ENCODE results near the gene TXNL4B. TPM values are rescaled to one million over a fixed set of nuclear protein-coding genes. Genes with fewer than 3 reads are reported as not detected.

Gene TXNL4B
- total RNA-seq, 1 donor from 2014 or later = 23.7 TPM

DNA sequence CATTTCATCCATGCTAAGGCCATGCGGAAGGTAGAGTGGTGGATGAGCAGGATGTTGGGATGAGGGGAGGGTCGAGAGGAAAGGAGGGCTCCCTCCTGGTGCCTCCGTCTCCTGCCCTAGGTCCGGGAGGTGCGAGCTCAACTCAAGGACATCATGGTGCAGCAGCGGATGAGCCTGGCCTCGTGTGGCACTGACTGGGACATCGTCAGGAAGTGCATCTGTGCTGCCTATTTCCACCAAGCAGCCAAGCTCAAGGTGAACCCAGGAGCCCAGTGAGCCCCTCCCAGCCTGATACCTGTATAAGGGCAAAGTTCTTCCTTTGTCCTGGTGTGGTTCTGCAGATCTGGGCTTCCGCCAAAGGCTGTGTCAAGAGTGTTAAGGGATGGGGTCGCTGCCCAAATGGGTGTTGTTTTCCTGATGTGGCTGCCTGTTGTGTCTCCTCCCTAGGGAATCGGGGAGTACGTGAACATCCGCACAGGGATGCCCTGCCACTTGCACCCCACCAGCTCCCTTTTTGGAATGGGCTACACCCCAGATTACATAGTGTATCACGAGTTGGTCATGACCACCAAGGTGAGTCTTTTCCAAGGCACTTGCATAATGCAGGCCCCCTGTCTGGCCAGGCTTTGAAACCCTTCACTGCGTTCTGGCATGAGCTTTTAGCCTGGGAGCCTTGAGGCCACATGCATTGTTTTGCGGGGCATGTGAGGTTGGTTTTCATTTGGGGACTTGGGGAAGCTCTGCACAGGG is 15.1 kb upstream of the TXNL4B start:
- H3K4me3 Mint-ChIP-seq = no peak overlapping the region
- H3K27me3 Mint-ChIP-seq = no peaks in the 10 kb centered on the region
- no peaks in the 10 kb centered on the region for H3K4me1 Mint-ChIP-seq
- no peaks in the 10 kb centered on the region for H3K9me3 Mint-ChIP-seq
- H3K36me3 Mint-ChIP-seq (ENCODE audit: low read depth) = peaks cover 73% of the 10 kb centered on the region
- no peak overlapping the region for H3K27ac Mint-ChIP-seq
- no peak for DNase-seq
- intact Hi-C loops (cut with micrococcal nuclease) = no loop called here

DNA sequence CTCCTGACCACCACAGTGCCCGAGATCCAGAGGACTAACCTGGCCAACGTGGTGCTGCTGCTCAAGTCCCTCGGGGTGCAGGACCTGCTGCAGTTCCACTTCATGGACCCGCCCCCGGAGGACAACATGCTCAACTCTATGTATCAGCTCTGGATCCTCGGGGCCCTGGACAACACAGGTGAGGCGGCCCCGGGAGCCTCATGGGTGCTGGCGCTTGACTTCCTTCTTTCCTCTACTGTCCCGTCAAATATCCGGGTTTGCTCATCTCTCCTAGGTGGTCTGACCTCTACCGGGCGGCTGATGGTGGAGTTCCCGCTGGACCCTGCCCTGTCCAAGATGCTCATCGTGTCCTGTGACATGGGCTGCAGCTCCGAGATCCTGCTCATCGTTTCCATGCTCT is 14.0 kb upstream of the TXNL4B start:
- Mint-ChIP-seq H3K4me3 (no peak overlapping the region), H3K4me1 (no peaks in the 10 kb centered on the region), H3K27ac (no peak overlapping the region), H3K27me3 (no peaks in the 10 kb centered on the region), H3K9me3 (no peaks in the 10 kb centered on the region), H3K36me3 (ENCODE audit: low read depth) (peaks cover 83% of the 10 kb centered on the region)
- intact Hi-C loops (cut with micrococcal nuclease) = no loop called here
- no peak for DNase-seq

- no peak for DNase-seq
- intact Hi-C loops (cut with micrococcal nuclease) = no loop called here
- no peaks in the 10 kb centered on the region for H3K4me1 Mint-ChIP-seq
- no peak overlapping the region for H3K27ac Mint-ChIP-seq
- no peaks in the 10 kb centered on the region for H3K27me3 Mint-ChIP-seq
- no peak overlapping the region for H3K4me3 Mint-ChIP-seq
- H3K36me3 Mint-ChIP-seq (ENCODE audit: low read depth) = peaks cover 87% of the 10 kb centered on the region
- H3K9me3 Mint-ChIP-seq = no peaks in the 10 kb centered on the region
Measured at GRCh38 chr16:72105978-72106377, 12.6 kb upstream of the TXNL4B start.

DNA sequence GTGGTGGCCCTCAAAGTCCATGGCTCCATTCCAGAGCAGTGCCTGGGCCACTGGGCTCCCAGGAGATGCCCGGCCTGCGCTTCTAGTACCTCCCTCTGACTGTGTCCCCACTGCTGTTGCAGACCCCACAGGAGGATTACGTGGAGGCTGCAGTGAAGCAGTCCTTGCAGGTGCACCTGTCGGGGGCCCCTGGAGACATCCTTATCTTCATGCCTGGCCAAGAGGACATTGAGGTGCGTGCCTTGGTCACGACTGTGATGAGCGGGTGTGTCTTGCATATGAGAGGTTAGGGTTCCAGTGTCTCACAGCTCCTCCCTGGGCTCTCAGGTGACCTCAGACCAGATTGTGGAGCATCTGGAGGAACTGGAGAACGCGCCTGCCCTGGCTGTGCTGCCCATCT is 11.5 kb upstream of the TXNL4B start:
- H3K9me3 Mint-ChIP-seq = no peaks in the 10 kb centered on the region
- no peak overlapping the region for H3K4me3 Mint-ChIP-seq
- peaks cover 88% of the 10 kb centered on the region for H3K36me3 Mint-ChIP-seq (ENCODE audit: low read depth)
- no peak overlapping the region for H3K27ac Mint-ChIP-seq
- intact Hi-C loops (cut with micrococcal nuclease) = no loop called here
- no peaks in the 10 kb centered on the region for H3K4me1 Mint-ChIP-seq
- H3K27me3 Mint-ChIP-seq = no peaks in the 10 kb centered on the region
- no peak for DNase-seq

DNA sequence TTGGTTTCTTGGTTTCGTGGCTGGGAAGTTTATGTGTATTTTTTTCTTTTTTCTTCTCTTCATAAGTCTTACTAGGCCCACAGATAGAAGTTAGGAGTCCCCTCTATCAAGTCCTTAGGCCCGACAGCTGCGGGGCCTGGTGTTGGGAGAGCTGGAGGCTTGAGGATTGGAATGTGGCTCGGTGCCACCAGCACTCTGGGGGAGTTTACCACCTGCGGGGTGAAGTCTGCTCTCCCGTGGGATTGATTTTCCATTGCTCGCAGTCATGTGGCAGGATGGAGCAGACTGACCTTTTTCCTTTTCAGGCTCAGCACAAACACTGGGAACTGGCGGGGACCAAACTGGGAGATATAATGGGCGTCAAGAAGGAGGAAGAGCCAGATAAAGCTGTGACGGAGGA is 7.8 kb upstream of the TXNL4B start:
- Mint-ChIP-seq H3K27me3 (no peaks in the 10 kb centered on the region), H3K4me3 (no peak overlapping the region), H3K4me1 (peaks cover 6% of the 10 kb centered on the region), H3K36me3 (ENCODE audit: low read depth) (peaks cover 86% of the 10 kb centered on the region), H3K27ac (no peak overlapping the region), H3K9me3 (no peaks in the 10 kb centered on the region)
- intact Hi-C loops (cut with micrococcal nuclease) = no loop called here
- no peak for DNase-seq

DNA sequence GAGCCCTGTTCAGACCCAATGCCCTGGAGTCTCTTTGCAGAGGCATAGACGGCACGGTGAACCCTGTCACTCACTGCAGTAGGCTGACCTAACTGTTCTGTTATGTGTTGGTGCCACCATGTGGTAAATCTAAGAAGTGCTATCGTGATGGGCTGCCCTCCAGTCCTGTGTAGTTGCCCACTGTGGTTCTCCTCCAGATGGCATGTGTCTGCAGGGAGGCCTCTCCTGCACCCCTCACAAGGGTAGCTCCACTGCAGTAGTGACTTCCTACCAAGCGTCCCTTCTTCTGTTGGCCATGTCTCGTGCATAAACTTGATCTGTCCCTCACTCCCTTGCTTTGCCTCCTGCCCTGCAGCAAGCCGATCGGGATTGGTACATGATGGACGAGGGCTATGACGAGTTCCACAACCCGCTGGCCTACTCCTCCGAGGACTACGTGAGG is 6.0 kb upstream of the TXNL4B start:
- H3K27me3 Mint-ChIP-seq = no peaks in the 10 kb centered on the region
- H3K4me3 Mint-ChIP-seq = no peak overlapping the region
- H3K4me1 Mint-ChIP-seq = peaks cover 20% of the 10 kb centered on the region
- H3K36me3 Mint-ChIP-seq (ENCODE audit: low read depth) = peaks cover 74% of the 10 kb centered on the region
- H3K9me3 Mint-ChIP-seq = no peaks in the 10 kb centered on the region
- intact Hi-C loops (cut with micrococcal nuclease) = loop anchor here (1.0 to 10.0 kb wide), 2 partner anchors 33 to 375 kb away; partner anchors contain the start of gene PHLPP2
- no peak overlapping the region for H3K27ac Mint-ChIP-seq
- DNase-seq = peak; percentile 87

- no peaks in the 10 kb centered on the region for H3K27me3 Mint-ChIP-seq
- H3K36me3 Mint-ChIP-seq (ENCODE audit: low read depth) = peaks cover 70% of the 10 kb centered on the region
- intact Hi-C loops (cut with micrococcal nuclease) = loop anchor here (1.0 to 10.0 kb wide), 2 partner anchors 33 to 374 kb away; partner anchors contain the start of gene PHLPP2
- no peak for DNase-seq
- peaks cover 20% of the 10 kb centered on the region for H3K4me1 Mint-ChIP-seq
- H3K27ac Mint-ChIP-seq = no peak overlapping the region
- no peak overlapping the region for H3K4me3 Mint-ChIP-seq
- H3K9me3 Mint-ChIP-seq = no peaks in the 10 kb centered on the region
Measured at GRCh38 chr16:72098936-72099335, 5.5 kb upstream of the TXNL4B start.

DNA sequence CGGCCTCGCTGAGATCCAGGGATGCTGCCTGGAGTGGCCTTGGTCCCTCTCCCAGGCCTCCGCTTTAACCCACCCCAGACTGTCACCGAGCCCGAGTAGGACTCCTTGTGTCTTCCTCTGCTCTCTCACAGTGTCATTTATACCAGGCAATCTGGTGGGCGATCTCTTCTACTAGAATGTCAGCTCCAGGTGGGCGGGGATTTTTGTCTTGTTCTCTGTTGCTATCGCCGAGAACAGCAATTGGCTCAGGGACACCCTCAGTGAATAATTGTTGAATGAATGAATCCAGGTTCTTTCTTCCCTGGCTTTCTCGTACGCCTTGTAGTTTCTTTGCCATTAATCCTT is 818 bp upstream of the TXNL4B start:
- Mint-ChIP-seq H3K4me3 (peak overlapping the region; percentile 97), H3K9me3 (no peaks in the 10 kb centered on the region), H3K27ac (peak overlapping the region; percentile 94), H3K27me3 (no peaks in the 10 kb centered on the region), H3K36me3 (ENCODE audit: low read depth) (peaks cover 47% of the 10 kb centered on the region), H3K4me1 (peaks cover 47% of the 10 kb centered on the region)
- no peak for DNase-seq
- intact Hi-C loops (cut with micrococcal nuclease) = loop anchor here (1.0 to 10.0 kb wide), 5 partner anchors 199 to 1292 kb away; partner anchors contain the start of genes AP1G1, IST1, PHLPP2 and VAC14

- Mint-ChIP-seq H3K36me3 (ENCODE audit: low read depth) (peaks cover 47% of the 10 kb centered on the region), H3K27me3 (no peaks in the 10 kb centered on the region), H3K4me3 (peak overlapping the region; percentile 97), H3K27ac (peak overlapping the region; percentile 94), H3K9me3 (no peaks in the 10 kb centered on the region), H3K4me1 (peaks cover 45% of the 10 kb centered on the region)
- peak; percentile 72 for DNase-seq
- intact Hi-C loops (cut with micrococcal nuclease) = loop anchor here (1.0 to 10.0 kb wide), 6 partner anchors 85 to 1291 kb away; partner anchors contain the start of genes AP1G1, DHODH, PHLPP2 and VAC14
Measured at GRCh38 chr16:72092832-72093447, 480 bp downstream of the TXNL4B start.

GRCh38 chr16:72091217-72091616 is 2.2 kb downstream of the TXNL4B start:
- H3K4me1 Mint-ChIP-seq = peaks cover 42% of the 10 kb centered on the region
- no peak overlapping the region for H3K27ac Mint-ChIP-seq
- H3K36me3 Mint-ChIP-seq (ENCODE audit: low read depth) = peaks cover 43% of the 10 kb centered on the region
- no peak for DNase-seq
- no peaks in the 10 kb centered on the region for H3K27me3 Mint-ChIP-seq
- intact Hi-C loops (cut with micrococcal nuclease) = loop anchor here (5.0 to 10.0 kb wide), 4 partner anchors 284 to 1289 kb away; partner anchors contain the start of genes AP1G1, PHLPP2 and VAC14
- peak overlapping the region; percentile 97 for H3K4me3 Mint-ChIP-seq
- no peaks in the 10 kb centered on the region for H3K9me3 Mint-ChIP-seq

- peaks cover 4% of the 10 kb centered on the region for H3K4me1 Mint-ChIP-seq
- no peaks in the 10 kb centered on the region for H3K27me3 Mint-ChIP-seq
- intact Hi-C loops (cut with micrococcal nuclease) = no loop called here
- no peak for DNase-seq
- peaks cover 3% of the 10 kb centered on the region for H3K9me3 Mint-ChIP-seq
- H3K36me3 Mint-ChIP-seq (ENCODE audit: low read depth) = peaks cover 49% of the 10 kb centered on the region
- H3K4me3 Mint-ChIP-seq = no peak overlapping the region
- H3K27ac Mint-ChIP-seq = no peak overlapping the region
Measured at GRCh38 chr16:72085002-72085401, 8.4 kb downstream of the TXNL4B start.

- H3K4me3 Mint-ChIP-seq = no peak overlapping the region
- H3K9me3 Mint-ChIP-seq = peaks cover 3% of the 10 kb centered on the region
- peaks cover 45% of the 10 kb centered on the region for H3K36me3 Mint-ChIP-seq (ENCODE audit: low read depth)
- H3K4me1 Mint-ChIP-seq = peaks cover under 1% of the 10 kb centered on the region
- DNase-seq = no peak
- H3K27ac Mint-ChIP-seq = no peak overlapping the region
- H3K27me3 Mint-ChIP-seq = no peaks in the 10 kb centered on the region
- intact Hi-C loops (cut with micrococcal nuclease) = no loop called here
Measured at GRCh38 chr16:72084445-72084844, 9.0 kb downstream of the TXNL4B start.

GRCh38 chr16:72083778-72084404 is 9.5 kb downstream of the TXNL4B start:
- no peak for DNase-seq
- Mint-ChIP-seq H3K4me3 (no peak overlapping the region), H3K9me3 (peaks cover 3% of the 10 kb centered on the region), H3K36me3 (ENCODE audit: low read depth) (peaks cover 40% of the 10 kb centered on the region), H3K27ac (no peak overlapping the region), H3K4me1 (no peaks in the 10 kb centered on the region), H3K27me3 (no peaks in the 10 kb centered on the region)
- intact Hi-C loops (cut with micrococcal nuclease) = no loop called here

Measured in activated CD4-positive, alpha-beta T cell treated with anti-CD3 and anti-CD28 coated beads, Interleukin-2, amount 10 ng/mL, durations not matched to agents 24 days and 14 days (primary cell).